Keratinocyte (primary cell): ENCODE measurements around the gene TDP2. TPM values are rescaled to one million over a fixed set of nuclear protein-coding genes. Genes with fewer than 3 reads are reported as not detected.

Experiments used
- DNase-seq: peaks from one replicate; pipeline ENCODE4 v3.0.0-alpha.2; 2011; ENCODE audit warnings: low read depth, missing footprints, low spot score
- FAIRE-seq: peaks from 2 replicates; lab custom pipeline; 2011; peaks lifted over from hg19 to GRCh38; lab: Jason Lieb, UNC
- H2AFZ ChIP-seq: 2 replicates; pipeline ENCODE4 v1.6.0; 2012; ENCODE audit warnings: low read length, control low read depth, inconsistent platforms; ENCODE audit not compliant: control insufficient read depth
- H3K27ac ChIP-seq: 2 replicates; pipeline ENCODE4 v1.5.1; 2011; ENCODE audit warnings: low read length; ENCODE audit not compliant: control insufficient read depth, insufficient read depth
- H3K27me3 ChIP-seq: 3 replicates; pipeline ENCODE4 v1.6.0; 2011; ENCODE audit warnings: low read length; ENCODE audit not compliant: control insufficient read depth, insufficient read depth; ENCODE audit errors: extremely low read depth
- H3K36me3 ChIP-seq, 2 experiments: 2 replicates in 1 of 2; 3 replicates in 1 of 2; pipeline ENCODE4 v1.5.1; 2011; ENCODE audit warnings: low read length in 2 of 2, mild to moderate bottlenecking in 1 of 2; ENCODE audit not compliant: control insufficient read depth in 2 of 2, insufficient read depth in 2 of 2; ENCODE audit errors: extremely low read depth in 1 of 2
- H3K4me1 ChIP-seq: 3 replicates; pipeline ENCODE4 v1.5.1; 2011; ENCODE audit warnings: low read length; ENCODE audit not compliant: control insufficient read depth, insufficient read depth; ENCODE audit errors: extremely low read depth
- H3K4me2 ChIP-seq: 3 replicates; pipeline ENCODE4 v1.6.0; 2011; ENCODE audit warnings: low read depth, low read length; ENCODE audit not compliant: control insufficient read depth, insufficient read depth; ENCODE audit errors: extremely low read depth
- H3K4me3 ChIP-seq, 3 experiments: fragments of 200-600 bp in 1 of 3; sonication (generic) in 1 of 3; 2 replicates in 2 of 3; 3 replicates in 1 of 3; pipeline ENCODE4 v1.5.1; 2011 to 2016; ENCODE audit warnings: low read length in 3 of 3, mild to moderate bottlenecking in 3 of 3, control low read depth in 2 of 3, inconsistent platforms in 1 of 3, low read depth in 1 of 3, mixed read lengths in 1 of 3, mixed run types in 1 of 3, moderate library complexity in 1 of 3; ENCODE audit not compliant: control insufficient read depth in 2 of 3, insufficient read depth in 2 of 3; ENCODE audit errors: extremely low read depth in 1 of 3
- H3K79me2 ChIP-seq: 2 replicates; pipeline ENCODE4 v1.6.0; 2012; ENCODE audit warnings: low read length; ENCODE audit not compliant: control insufficient read depth, insufficient read depth
- H3K9ac ChIP-seq: 3 replicates; pipeline ENCODE4 v1.6.0; 2011; ENCODE audit warnings: low read length; ENCODE audit not compliant: control insufficient read depth, insufficient read depth; ENCODE audit errors: extremely low read depth
- H3K9me1 ChIP-seq: 3 replicates; pipeline ENCODE4 v1.6.0; 2011; ENCODE audit warnings: low read length; ENCODE audit not compliant: control insufficient read depth, insufficient read depth; ENCODE audit errors: extremely low read depth
- H3K9me3 ChIP-seq: 2 replicates; pipeline ENCODE4 v1.5.1; 2012; ENCODE audit warnings: low read depth, low read length; ENCODE audit not compliant: control insufficient read depth
- H4K20me1 ChIP-seq: 3 replicates; pipeline ENCODE4 v1.6.0; 2011; ENCODE audit warnings: low read length; ENCODE audit not compliant: control insufficient read depth, insufficient read depth; ENCODE audit errors: extremely low read depth
- CTCF ChIP-seq, 3 experiments: IDR thresholded peaks in 1 of 3; conservative IDR thresholded peaks in 1 of 3; optimal IDR thresholded peaks in 1 of 3; 2 replicates in 2 of 3; 3 replicates in 1 of 3; pipeline versions ENCODE3 to v1.5.1; 2011; ENCODE audit warnings: low read length in 3 of 3, mild to moderate bottlenecking in 3 of 3, moderate library complexity in 2 of 3, control low read depth in 1 of 3, inconsistent platforms in 1 of 3; ENCODE audit not compliant: insufficient read depth in 2 of 3; ENCODE audit errors: extremely low read depth in 1 of 3
- EZH2 ChIP-seq: IDR thresholded peaks from one replicate; pipeline ENCODE4 v1.6.1; 2012; ENCODE audit warnings: inconsistent platforms, mild to moderate bottlenecking, low read length, moderate library complexity
- dilution Hi-C: fragments of 300-500 bp; cut with MboI; formaldehyde crosslinking; loops from one replicate; pipeline ENCODE4 v1.7.0; 2020; ENCODE audit warnings: low sequenced_read_pairs; ENCODE audit not compliant: extremely low pct_ligation_motif_present
- polyA plus RNA-seq, 5 experiments: library from polyadenylated mRNA; depleted of rRNA in 3 of 5; stranded (reverse) in 3 of 5; stranded (forward) in 1 of 5; unstranded in 1 of 5; fragments of >200 nt; gene quantifications; 1 replicate in 1 of 5; 2 replicates in 3 of 5; 3 replicates in 1 of 5; pipeline versions ENCODE4 v1.2.1 to v1.2.3, GENCODE V29; 2011 to 2012; ENCODE audit warnings: missing spikeins in 2 of 5, low read depth in 1 of 5, low replicate concordance in 1 of 5

Gene TDP2
- polyA plus RNA-seq, 1 donor (not counting 4 experiments of a cell fraction or from before 2014, with no cell fraction given): 39.8 TPM

GRCh38 chr6:24709014-24709711 lies 42.5 kb upstream of the TDP2 start:
- no peak for FAIRE-seq
- Histone ChIP-seq H3K4me1 (no peaks in the 10 kb centered on the region), H3K9ac (no peak overlapping the region), H4K20me1 (peaks cover 14% of the 10 kb centered on the region), H2AFZ (no peak overlapping the region), H3K9me1 (no peaks in the 10 kb centered on the region), H3K9me3 (no peaks in the 10 kb centered on the region), H3K4me2 (no peak overlapping the region), H3K27me3 (no peaks in the 10 kb centered on the region), H3K36me3 (peaks cover 19 to 51% of the 10 kb centered on the region in 2 experiments), H3K27ac (no peak overlapping the region), H3K79me2 (peaks cover 43% of the 10 kb centered on the region), H3K4me3 (no peak overlapping the region)
- DNase-seq: no peak
- dilution Hi-C loops: no loop called here
- no peak for TF ChIP-seq CTCF (optimal IDR thresholded peaks at IDR 0.05 in 1 of 3, IDR thresholded peaks at IDR 0.05 in 1 of 3, conservative IDR thresholded peaks at IDR 0.05 in 1 of 3; ENCODE audit: extremely low read depth in 1 of 3, insufficient read depth in 2 of 3, low read length in 3 of 3)
- TF ChIP-seq EZH2: no peak

GRCh38 chr6:24708612-24709011 lies 41.9 kb upstream of the TDP2 start:
- H3K9me3 ChIP-seq: no peaks in the 10 kb centered on the region
- H3K4me2 ChIP-seq: no peak overlapping the region
- FAIRE-seq (no peak), DNase-seq (no peak)
- no peak overlapping the region for H3K4me3 ChIP-seq
- H4K20me1 ChIP-seq: peaks cover 14% of the 10 kb centered on the region
- no peaks in the 10 kb centered on the region for H3K27me3 ChIP-seq
- peaks cover 19 to 54% of the 10 kb centered on the region in 2 experiments for H3K36me3 ChIP-seq
- no peak overlapping the region for H2AFZ ChIP-seq
- H3K9ac ChIP-seq: no peak overlapping the region
- peaks cover 38% of the 10 kb centered on the region for H3K79me2 ChIP-seq
- no peaks in the 10 kb centered on the region for H3K9me1 ChIP-seq
- TF ChIP-seq EZH2: no peak
- TF ChIP-seq CTCF (optimal IDR thresholded peaks at IDR 0.05 in 1 of 3, IDR thresholded peaks at IDR 0.05 in 1 of 3, conservative IDR thresholded peaks at IDR 0.05 in 1 of 3; ENCODE audit: extremely low read depth in 1 of 3, insufficient read depth in 2 of 3, low read length in 3 of 3): no peak
- H3K4me1 ChIP-seq: no peaks in the 10 kb centered on the region
- dilution Hi-C loops: no loop called here
- no peak overlapping the region for H3K27ac ChIP-seq
